HTERT RPE-1 (cell line): ENCODE results near the gene IGSF9.
"Not testable (repeated sequence)": the region's sequence is repeated elsewhere in the genome, so short reads cannot be mapped to it uniquely, and the experiment has no call there.

Source experiments
- in situ Hi-C: fragments of 300-500 bp; cut with MboI; formaldehyde crosslinking; loops from 4 replicates; pipeline ENCODE4 v1.14.3; 2020; ENCODE audit warnings: low sequenced_read_pairs

IGSF9 gene

DNA sequence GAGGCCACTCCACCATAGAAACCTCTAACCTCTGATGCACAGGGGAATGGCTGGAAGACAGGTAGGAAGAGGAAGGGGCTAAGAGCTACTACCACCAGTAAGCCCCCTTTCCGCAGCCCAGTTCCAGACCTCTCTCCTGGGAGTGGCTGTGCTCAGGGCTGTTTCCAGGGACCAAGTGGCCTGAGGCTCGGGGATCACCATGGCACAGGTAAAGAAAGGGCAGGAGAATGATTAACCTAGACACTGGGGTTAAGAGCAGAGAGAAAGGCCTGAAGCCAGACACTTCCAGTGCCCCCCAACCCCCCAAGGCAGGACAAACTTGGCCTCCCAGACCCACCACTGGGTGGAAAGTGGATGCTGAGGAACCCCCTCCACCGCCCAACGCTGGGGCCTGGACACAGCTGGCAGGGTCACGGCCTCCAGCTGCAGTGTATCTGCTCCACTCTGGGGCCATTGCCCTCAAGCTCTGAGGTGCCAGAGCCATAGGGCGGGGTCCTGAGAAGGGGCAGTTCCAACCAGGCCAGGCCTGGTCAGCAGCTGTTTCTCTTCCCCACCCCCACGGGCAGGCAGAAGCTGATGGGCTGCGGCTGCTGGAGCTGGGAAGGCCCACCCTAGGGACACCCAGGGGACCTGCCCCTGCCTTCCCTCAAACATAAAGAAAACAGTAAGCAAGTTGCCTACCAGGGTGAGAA lies 22.8 kb downstream of the IGSF9 start:
- in situ Hi-C loops: no loop called here

DNA sequence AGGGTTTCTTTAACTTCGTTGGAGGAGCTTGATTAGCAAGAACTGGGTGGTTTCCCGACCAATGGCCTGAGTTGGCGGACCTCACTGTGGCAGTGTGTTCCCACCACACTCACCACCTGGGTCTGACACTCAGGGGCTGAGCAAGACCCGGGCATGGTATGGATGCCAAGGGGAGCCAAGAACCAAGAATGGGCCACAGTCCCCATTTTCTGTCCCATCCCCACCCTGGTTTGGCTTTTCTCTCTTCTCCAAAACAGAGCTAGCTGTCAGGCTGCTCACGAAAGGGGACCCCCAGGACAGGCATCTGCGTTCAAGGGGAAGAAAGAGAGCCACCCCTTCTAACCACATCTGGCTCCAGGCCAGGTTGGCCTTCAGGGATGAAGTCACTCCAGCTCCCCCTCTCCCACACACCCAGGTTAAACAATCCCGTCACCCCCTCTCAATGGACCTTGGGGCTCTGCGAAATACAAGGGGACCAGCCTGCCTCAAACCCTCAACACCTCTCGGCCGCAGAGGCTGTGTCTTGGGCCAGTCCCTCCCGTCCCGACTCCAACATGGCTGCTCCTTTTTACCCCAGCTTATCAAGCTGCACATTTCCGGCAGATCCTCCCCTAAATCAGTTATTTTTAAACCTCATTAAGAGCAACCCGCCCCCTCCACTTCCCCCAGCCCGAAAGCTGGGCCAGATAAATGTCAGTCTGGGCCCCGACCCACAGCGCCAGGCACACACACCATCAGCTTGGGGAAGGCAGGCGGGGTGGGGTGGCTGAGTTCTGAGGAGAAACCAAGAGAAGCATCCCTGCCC lies 23.5 kb downstream of the IGSF9 start:
- in situ Hi-C loops: no loop called here

DNA sequence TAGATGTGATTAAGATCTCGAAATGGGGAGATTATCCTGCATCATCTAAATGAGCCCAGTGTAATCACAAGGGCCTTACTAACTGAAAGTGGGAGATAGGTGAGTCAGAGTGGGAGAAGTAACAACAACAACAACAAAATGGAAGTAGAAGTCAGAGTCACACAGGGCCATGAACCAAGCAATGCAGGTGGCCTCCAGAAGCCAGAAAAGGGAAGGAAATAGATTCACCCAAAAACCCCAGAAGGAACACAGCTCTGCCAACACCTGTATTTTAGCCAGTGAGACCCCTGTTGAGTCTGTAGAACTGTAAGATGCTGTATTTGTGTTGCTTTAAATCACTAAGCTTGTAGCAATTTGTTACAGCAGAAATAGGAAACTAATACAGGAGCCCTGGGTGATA lies 24.2 kb downstream of the IGSF9 start:
- in situ Hi-C loops: no loop called here

DNA sequence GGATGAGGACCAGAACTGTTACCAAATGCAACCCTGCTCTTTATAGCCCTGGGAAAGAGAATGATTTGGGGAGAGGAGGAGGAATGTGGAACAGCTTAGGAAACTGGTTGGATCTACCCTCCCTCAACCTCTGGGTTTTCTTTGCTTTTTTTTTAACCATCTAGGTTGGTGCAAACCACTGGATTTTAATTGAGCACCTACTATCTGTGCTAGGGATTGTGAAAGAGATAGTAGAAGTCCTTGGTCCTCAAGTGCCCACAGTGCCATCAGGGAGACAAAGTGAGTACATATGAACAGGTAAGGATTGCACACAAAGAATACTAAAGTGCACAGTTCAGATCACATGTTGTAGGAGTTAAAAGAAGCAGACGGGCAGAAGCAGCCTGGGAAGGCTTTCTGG lies 24.8 kb downstream of the IGSF9 start:
- in situ Hi-C loops: no loop called here

DNA sequence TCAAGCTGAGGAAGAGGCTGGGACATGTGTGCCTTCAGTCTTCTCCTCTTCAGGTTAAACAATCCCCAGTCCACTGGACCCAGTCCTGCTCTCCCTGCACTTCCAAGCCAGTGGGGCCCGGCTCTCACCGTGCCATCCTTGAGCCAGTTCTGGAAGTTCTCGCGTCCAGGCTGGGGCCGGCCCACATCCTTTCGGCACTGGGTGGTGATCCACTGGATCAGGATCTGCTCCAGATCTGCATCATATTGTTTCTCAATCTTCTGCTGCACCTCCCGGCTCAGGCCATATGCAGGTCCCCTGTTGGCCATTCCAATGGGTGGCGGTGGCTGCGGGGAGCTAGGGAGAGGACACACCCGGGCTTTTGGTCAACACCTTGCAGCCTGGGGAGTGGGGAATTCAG lies 25.2 kb downstream of the IGSF9 start:
- in situ Hi-C loops: no loop called here

DNA sequence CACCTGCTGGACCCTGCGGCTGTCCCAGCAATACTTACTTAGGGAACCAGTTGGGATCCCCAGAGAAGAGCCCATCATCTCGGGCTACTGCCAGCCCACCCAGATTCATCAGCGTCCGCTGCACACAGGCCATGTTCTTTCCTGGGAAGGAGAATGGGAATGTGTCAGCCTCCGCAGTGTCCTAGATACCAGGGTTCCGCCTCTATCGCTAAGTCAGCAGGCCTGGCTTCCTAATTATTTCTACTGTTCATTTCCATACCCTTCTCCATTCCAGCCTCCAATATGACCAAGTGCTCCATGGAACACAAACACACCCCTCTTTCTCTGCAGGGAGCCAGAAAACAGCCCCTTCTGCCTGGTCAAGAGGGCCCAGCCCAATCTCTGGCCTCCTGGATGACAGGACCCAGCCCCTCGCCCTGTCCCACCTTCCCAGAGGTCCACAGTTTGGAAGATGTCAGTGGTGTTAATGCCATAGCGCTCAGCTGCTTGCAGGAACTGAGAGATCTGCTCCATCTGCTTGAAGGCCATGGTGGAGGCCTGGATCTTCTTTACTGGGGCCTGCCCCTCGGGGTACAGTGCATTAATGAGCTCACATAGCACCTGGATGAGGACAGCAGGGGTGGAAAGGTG lies 26.1 kb downstream of the IGSF9 start:
- in situ Hi-C loops: no loop called here

DNA sequence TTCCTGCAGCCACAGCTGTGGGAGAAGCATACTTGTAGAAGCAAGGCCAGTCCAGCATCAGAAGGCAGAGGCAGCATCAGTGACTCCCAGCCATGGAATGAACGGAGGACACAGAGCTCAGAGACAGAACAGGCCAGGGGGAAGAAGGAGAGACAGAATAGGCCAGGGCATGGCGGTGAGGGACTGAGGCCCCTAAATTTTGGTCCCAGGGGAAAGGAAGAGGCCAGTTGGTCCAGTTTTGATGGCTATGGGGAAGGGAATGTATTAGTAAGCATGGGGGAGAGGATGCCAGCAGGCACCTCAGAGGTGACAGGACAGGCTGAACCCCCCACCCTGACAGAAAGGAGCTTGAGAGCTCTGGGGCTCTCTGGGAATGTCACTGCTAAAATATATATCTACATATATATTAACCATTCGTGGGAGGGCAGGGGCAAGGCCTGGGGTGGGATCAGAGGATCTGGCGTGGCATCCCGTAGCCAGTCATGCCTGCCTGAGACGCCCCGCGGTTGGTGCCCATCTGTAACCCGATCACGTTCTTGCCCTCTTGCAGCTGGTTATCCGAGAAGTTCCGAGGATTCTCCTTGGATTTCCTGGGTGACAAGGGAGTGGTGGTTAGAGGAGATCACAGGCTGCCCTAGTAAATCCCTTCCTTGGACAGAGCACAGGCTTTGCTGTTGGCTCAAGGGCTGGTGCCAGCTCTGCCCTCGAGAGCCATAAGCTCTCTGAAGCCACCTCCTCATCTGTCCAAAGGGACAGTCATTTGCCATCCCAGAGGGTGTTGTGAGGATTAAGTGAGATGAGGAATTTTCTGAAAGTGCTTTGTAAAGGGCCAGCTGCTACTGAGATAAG lies 26.8 kb downstream of the IGSF9 start:
- in situ Hi-C loops: no loop called here

DNA sequence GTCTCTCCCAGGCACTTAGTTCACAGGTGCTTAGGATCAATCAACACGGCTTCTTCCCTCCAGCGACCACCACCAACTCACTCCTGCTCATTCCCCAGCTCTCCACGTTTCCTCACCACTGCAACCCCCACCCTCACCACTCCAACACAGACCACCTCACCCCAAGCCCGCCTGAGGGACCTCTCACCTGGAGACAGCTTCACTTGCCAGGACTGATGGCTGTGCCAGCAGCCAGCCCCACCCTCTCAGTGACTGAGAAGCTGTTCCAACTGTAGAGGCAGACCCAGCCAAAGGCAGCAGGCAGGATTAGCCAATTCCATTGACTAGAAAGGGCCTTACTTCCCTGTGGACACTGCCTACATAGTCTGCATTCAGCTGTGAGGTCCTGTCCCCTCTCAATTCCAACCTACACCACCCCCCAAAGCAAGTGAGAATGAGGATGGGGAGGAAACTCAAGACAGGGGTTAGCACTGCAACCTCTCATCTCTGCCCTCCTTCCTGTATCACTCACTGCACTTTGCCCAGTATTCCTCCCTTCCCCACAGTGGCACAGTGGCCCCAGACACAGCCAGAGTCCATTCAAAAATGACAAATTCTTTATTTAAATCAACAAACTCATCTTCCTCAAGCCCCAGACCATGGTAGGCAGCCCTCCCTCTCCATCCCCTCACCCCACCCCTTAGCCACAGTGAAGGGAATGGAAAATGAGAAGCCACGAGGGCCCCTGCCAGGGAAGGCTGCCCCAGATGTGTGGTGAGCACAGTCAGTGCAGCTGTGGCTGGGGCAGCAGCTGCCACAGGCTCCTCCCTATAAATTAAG lies 27.7 kb downstream of the IGSF9 start:
- in situ Hi-C loops: no loop called here

DNA sequence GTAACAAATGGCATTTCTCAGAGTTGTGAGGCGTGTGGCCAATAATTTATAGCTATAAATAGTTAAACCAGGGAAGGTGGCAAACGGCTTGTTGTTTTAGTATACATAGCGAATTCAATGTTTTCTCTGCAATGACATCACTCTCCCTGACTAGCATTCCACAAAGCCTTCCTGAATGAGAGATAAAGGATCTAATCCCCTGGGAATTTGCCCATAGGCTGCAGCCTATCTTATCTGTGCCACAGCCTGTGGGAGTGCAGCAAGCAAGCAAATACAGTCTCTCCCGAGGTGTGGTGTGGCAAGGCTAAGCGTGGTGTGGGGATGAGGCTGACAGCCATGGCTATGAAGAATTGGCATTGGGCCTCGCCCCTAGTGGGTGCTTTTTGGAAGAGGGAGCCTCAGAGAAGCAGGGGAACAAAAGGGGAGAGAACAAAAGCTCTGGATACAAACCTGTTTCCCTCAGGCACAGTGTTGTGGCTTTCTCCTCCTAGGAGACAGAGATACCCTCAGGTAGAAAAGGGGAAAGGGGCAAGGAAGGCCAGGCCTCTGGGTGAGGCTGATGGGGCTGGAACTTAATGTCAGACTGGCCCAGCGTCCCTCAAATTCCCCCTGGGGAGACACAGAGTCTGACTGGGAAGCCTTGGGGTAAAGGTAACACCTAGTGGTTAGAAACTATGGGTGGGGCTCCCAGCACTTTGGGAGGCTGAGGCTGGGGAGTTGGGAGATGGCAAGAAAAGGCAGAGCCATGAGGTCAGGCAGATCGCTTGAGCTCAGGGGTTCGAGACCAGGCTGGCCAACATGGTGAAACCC lies 29.0 kb downstream of the IGSF9 start:
- in situ Hi-C loops: no loop called here

DNA sequence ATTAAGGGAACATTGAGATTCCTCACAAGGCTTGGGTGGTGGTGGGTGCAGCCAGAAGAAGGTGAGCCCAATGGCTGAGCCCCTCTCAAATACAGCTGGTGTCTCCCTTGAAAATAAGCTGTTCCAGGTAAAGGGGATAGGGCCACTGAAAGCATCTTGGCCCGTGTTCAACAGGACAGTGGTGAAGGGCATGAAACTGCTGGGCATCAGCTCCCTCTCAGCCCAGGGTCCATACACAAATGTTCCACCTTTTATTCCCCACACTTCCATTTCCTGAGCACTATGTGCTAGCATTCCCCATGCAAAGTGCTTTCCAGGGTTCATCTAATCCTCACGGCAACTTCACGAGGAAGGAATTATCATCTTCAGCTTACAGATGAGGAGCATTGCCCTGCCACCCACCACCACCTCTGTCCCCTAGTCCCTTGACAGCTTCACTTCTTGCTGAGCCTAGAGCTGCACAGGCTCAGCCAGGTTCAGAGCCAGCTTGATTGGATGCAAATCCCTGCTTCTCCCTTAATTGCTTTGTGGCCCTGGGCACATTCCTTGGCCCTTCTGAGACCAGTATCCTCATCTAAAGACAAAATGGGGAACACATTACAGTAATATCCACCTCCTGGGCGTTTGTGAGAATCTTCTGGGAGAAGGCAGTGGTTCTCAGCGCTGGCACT lies 29.7 kb downstream of the IGSF9 start:
- in situ Hi-C loops: no loop called here

DNA sequence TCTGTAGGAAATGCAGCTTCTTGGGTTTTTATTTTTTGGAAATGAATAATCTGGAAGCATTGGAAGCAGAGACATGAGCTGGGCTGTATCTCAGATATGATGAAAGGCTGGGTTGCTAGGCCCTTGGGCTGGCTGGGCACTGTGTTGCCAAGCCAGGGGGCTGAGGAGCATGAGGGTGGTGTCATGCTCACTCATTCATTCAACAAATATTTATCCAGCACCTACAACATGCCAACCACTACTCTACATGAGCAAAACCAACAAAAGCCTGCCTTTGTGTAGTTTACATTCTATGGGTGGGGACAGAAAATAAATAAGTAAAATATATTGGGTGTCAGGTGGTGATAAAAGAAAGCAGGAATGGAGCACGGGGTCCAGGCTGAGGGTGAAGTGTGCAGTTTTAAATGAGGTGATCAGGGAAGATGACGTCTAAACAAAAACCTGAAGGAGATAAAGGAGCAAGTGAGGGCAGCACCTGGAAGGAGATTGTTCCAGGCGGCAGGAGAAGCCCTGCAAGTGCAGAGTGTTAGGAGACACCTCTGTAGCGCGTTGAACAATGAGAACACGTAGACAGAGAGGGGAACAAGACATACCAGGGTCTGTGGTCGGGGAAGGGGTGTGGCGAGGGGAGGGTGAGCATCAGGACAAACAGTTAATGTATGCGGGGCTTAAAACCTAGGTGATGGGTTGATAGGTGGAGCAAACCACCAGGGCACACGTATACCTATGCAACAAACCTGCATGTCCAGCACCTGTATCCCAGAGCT lies 31.0 kb downstream of the IGSF9 start:
- in situ Hi-C loops: no loop called here

DNA sequence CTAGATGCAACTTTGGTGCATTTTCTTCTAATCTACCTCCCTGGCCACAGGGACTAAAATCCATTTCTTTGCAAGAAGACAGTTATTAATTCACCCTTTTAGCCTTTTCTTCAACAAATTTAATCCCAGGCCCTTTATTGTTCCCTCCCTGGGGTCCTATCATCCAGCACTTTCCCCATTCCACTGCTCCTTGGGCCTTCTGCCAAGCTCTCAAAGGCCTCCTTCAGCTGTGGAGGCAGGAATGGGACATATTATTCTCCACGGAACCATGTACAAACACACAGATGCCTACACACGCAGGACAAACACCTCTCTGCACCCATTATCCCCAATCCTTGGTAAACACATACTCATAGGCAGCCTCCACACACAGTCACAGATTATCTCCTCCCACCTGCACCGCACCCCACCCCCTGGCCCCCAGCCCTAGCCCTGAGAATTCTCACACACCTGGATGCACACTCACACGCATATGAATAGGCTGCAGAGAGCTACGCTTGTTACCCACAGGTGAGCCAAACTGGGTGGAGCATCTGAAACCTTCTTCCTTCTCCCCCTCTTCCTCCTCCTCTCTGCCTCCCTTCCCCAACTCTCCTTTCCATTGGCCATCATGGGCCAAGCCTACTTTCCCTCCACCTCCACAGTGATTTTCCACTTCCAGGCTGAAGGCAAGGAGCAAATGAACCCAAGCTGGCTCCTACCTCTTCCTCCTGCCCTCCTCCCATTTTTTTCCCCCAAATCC lies 31.8 kb downstream of the IGSF9 start:
- in situ Hi-C loops: no loop called here

DNA sequence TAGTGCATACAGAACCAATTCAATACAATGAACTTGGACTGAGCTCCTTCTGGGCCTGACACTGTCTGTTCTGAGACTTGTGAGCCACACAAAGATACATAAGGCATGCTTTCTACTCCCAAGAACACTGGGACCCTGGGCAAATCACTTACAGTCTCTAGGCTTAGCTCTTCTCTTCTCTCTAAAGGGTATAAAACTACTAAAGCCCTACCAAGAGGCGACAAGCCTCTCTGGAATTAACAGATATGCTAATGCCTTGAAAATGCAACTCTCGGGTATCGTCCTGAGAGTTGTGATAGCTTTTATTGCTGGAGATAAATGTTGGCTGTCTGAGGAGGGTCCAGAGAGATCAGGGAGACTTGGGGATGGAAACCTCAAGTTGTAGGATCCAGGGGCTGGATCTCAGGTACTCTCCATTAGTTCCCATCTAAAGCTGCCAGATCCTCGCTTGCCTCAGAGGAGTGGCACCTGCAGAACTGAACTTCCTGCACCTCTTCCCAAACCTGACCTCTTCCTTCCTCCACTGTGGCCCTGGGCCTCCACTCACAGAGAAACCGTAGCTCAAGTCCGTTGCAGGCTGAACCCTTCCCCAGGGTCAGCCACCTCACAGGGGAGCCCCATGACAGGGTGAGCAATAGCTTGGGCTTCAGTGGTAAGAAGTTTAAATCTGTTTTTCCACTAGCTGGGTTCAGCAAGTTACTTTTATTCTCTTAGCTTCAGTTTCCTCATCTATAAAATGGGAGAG lies 33.9 kb downstream of the IGSF9 start:
- in situ Hi-C loops: no loop called here

DNA sequence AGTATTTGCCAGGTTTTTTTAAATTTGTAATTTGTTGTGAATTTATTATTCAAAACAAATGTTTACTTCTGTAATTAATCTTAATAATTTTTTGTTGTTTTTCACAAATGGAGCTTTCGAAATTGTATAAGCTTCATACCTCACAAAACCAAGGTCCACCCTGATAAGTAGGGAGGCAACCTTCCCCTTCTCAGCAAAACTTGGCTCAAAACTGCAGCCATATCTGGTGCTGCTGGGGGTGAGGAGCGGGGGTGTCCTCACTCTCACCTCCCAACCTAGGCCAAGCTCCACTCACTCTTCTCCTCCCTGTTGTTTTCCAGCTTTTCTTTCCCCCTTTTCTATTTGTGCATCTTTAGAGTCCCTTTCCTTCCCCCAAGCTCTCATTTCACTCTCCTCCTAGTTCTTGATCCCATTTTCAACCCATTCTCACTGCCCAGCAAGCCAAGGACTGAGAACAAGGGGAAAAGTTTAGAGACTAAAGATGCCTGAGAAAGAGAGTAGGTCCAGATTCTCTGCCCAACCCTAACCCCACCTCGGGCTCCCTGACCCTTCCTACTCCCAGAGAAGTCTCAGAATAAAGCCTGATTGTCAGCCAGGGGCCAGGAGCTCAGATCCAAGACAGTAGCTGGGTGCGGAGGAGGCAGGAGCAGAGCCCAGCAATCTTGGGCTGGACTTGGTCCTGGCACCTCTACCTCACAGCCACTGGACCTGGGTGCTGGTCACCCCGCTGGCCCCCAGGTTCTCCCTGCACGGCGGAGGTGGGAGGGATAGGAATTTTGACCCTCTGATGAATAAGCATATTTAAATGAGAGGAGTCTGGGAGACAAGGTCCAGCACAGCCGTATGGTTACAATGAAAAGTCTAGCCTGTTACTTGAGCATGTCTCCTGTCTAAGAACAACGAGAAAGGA lies 37.1 kb downstream of the IGSF9 start:
- in situ Hi-C loops: no loop called here

DNA sequence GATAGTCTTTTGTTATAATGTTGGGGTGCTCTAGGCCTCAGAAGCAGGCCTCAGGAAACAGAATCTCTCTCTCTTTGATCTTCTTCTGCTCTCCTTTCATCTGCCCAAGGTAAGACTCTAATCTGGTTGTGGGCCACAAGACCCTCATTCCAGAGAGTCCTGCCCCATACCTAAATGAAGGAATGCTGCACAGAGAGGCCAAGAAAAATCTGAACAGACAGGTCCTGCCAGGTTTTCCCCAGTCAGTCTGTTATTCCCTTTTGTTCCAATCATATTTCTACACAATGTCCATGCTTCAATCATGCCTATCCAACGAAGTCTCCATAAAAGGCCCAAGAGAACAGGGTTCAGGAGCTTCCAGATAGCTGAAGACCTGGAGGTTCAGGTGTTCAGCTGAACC lies 38.5 kb downstream of the IGSF9 start:
- in situ Hi-C loops: no loop called here

DNA sequence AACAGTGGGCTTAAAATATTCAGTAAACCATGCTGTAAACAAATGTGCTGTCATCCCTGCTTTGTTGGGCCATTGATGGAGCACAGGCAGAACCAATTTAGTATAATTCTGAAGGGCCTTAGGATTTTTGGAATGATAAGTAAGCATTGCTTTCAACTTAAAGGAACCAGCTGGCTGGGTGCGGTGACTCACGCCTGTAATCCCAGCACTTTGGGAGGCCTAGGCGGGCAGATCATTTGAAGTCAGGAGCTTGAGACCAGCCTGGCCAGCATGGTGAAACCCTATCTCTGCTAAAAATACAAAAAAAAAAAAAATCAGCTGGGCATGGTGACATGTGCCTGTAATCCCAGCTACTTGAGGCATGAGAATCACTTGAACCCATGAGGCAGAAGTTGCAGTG lies 41.4 kb downstream of the IGSF9 start:
- in situ Hi-C loops: not testable (repeated sequence)
